ENCODE data around the gene PCP2. TPM values are rescaled to one million over a fixed set of nuclear protein-coding genes. Genes with fewer than 3 reads are reported as not detected.

Gene PCP2
- total and polyA plus RNA-seq, 2 of the 8 experiments (the other 6 are each of a cell fraction or from before 2014, with no cell fraction given): not detected

DNA sequence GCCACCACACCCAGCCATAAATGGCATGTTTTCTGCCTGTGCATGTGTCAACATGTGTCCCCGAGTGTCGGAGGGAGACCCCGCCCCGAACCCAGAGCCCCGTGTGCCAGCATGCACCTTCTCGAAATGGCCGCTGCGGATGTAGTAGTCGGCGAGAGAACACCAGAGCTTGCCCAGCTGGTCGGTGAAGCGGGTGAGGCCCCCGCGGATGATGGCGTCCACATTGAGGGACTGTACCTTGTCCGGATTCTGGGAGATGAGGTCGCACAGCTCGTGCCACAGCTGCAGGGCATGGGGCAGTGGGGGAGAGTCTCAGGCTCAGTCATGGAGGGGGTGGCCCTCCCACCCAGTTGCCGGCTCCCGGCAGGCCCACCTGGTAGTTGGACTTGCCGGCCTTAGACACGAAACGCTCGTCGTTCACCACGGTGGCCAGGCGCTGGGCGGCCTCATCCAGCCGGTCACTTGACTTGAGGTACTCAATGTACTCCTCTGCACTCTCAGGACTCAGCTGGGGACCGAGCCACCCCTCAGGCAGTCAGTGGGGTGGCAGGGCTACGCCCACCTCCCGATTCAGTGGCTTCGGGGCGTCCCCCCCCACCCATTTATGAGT lies 7.7 kb downstream of the PCP2 start (continued):
- TF ChIP-seq, protein P1, sequence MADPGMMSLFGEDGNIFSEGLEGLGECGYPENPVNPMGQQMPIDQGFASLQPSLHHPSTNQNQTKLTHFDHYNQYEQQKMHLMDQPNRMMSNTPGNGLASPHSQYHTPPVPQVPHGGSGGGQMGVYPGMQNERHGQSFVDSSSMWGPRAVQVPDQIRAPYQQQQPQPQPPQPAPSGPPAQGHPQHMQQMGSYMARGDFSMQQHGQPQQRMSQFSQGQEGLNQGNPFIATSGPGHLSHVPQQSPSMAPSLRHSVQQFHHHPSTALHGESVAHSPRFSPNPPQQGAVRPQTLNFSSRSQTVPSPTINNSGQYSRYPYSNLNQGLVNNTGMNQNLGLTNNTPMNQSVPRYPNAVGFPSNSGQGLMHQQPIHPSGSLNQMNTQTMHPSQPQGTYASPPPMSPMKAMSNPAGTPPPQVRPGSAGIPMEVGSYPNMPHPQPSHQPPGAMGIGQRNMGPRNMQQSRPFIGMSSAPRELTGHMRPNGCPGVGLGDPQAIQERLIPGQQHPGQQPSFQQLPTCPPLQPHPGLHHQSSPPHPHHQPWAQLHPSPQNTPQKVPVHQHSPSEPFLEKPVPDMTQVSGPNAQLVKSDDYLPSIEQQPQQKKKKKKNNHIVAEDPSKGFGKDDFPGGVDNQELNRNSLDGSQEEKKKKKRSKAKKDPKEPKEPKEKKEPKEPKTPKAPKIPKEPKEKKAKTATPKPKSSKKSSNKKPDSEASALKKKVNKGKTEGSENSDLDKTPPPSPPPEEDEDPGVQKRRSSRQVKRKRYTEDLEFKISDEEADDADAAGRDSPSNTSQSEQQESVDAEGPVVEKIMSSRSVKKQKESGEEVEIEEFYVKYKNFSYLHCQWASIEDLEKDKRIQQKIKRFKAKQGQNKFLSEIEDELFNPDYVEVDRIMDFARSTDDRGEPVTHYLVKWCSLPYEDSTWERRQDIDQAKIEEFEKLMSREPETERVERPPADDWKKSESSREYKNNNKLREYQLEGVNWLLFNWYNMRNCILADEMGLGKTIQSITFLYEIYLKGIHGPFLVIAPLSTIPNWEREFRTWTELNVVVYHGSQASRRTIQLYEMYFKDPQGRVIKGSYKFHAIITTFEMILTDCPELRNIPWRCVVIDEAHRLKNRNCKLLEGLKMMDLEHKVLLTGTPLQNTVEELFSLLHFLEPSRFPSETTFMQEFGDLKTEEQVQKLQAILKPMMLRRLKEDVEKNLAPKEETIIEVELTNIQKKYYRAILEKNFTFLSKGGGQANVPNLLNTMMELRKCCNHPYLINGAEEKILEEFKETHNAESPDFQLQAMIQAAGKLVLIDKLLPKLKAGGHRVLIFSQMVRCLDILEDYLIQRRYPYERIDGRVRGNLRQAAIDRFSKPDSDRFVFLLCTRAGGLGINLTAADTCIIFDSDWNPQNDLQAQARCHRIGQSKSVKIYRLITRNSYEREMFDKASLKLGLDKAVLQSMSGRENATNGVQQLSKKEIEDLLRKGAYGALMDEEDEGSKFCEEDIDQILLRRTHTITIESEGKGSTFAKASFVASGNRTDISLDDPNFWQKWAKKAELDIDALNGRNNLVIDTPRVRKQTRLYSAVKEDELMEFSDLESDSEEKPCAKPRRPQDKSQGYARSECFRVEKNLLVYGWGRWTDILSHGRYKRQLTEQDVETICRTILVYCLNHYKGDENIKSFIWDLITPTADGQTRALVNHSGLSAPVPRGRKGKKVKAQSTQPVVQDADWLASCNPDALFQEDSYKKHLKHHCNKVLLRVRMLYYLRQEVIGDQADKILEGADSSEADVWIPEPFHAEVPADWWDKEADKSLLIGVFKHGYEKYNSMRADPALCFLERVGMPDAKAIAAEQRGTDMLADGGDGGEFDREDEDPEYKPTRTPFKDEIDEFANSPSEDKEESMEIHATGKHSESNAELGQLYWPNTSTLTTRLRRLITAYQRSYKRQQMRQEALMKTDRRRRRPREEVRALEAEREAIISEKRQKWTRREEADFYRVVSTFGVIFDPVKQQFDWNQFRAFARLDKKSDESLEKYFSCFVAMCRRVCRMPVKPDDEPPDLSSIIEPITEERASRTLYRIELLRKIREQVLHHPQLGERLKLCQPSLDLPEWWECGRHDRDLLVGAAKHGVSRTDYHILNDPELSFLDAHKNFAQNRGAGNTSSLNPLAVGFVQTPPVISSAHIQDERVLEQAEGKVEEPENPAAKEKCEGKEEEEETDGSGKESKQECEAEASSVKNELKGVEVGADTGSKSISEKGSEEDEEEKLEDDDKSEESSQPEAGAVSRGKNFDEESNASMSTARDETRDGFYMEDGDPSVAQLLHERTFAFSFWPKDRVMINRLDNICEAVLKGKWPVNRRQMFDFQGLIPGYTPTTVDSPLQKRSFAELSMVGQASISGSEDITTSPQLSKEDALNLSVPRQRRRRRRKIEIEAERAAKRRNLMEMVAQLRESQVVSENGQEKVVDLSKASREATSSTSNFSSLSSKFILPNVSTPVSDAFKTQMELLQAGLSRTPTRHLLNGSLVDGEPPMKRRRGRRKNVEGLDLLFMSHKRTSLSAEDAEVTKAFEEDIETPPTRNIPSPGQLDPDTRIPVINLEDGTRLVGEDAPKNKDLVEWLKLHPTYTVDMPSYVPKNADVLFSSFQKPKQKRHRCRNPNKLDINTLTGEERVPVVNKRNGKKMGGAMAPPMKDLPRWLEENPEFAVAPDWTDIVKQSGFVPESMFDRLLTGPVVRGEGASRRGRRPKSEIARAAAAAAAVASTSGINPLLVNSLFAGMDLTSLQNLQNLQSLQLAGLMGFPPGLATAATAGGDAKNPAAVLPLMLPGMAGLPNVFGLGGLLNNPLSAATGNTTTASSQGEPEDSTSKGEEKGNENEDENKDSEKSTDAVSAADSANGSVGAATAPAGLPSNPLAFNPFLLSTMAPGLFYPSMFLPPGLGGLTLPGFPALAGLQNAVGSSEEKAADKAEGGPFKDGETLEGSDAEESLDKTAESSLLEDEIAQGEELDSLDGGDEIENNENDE (IDR thresholded peaks at IDR 0.05; ENCODE audit: insufficient replicate concordance, low read length): no peak
- TF ChIP-seq KDM4A (IDR thresholded peaks at IDR 0.05; ENCODE audit: low read depth, low read length, severe bottlenecking) (no peak), POU5F1 (IDR thresholded peaks at IDR 0.05; ENCODE audit: low read depth, low read length) (no peak)
